Measurements from ENCODE around the gene XIAP.

Gene XIAP

GRCh38 chrX:123851079-123851478 lies 8.8 kb upstream of the XIAP start:
- Histone ChIP-seq H3K9ac (ENCODE audit: low read length) (no peak overlapping the region), H2AFZ (ENCODE audit: low read length) (no peak overlapping the region), H3F3A (ENCODE audit: insufficient read depth, low read length) (no peaks in the 10 kb centered on the region), H3K4me1 (ENCODE audit: low read length) (no peaks in the 10 kb centered on the region), H3K4me2 (ENCODE audit: low read depth, low read length) (no peak overlapping the region), H3K79me2 (ENCODE audit: low read length) (no peaks in the 10 kb centered on the region), H3K27me3 (replicated peaks; ENCODE audit: insufficient read depth, low read length) (no peaks in the 10 kb centered on the region), H3K36me3 (replicated peaks; ENCODE audit: insufficient read depth, low read length) (no peaks in the 10 kb centered on the region), H3K9me2 (replicated peaks; ENCODE audit: insufficient read depth, low read length) (no peaks in the 10 kb centered on the region), H4K20me1 (ENCODE audit: insufficient read depth, low read length) (no peaks in the 10 kb centered on the region), H3K4me3 (ENCODE audit: low read length) (no peak overlapping the region), H3K27ac (ENCODE audit: low read length) (no peak overlapping the region), H3K9me3 (replicated peaks; ENCODE audit: insufficient read depth, low read length) (no peaks in the 10 kb centered on the region)
- TF ChIP-seq EZH2 (optimal IDR thresholded peaks at IDR 0.05; ENCODE audit: low read depth, low read length) (no peak), EZH2phosphoT487 (IDR thresholded peaks at IDR 0.05; ENCODE audit: low read length) (no peak), CTCF (IDR thresholded peaks at IDR 0.05; ENCODE audit: low read length) (no peak)
- DNase-seq, result no peak

- Histone ChIP-seq H3K4me1 (ENCODE audit: low read length) (no peaks in the 10 kb centered on the region), H3K4me2 (ENCODE audit: low read depth, low read length) (no peak overlapping the region), H4K20me1 (ENCODE audit: insufficient read depth, low read length) (no peaks in the 10 kb centered on the region), H3K9me2 (replicated peaks; ENCODE audit: insufficient read depth, low read length) (no peaks in the 10 kb centered on the region), H3K9me3 (replicated peaks; ENCODE audit: insufficient read depth, low read length) (no peaks in the 10 kb centered on the region), H2AFZ (ENCODE audit: low read length) (no peak overlapping the region), H3K27ac (ENCODE audit: low read length) (no peak overlapping the region), H3F3A (ENCODE audit: insufficient read depth, low read length) (no peaks in the 10 kb centered on the region), H3K9ac (ENCODE audit: low read length) (no peak overlapping the region), H3K36me3 (replicated peaks; ENCODE audit: insufficient read depth, low read length) (no peaks in the 10 kb centered on the region), H3K4me3 (ENCODE audit: low read length) (no peak overlapping the region), H3K27me3 (replicated peaks; ENCODE audit: insufficient read depth, low read length) (no peaks in the 10 kb centered on the region), H3K79me2 (ENCODE audit: low read length) (no peaks in the 10 kb centered on the region)
- no peak for DNase-seq
- no peak for TF ChIP-seq EZH2phosphoT487 (IDR thresholded peaks at IDR 0.05; ENCODE audit: low read length)
- no peak for TF ChIP-seq CTCF (IDR thresholded peaks at IDR 0.05; ENCODE audit: low read length)
- TF ChIP-seq EZH2 (optimal IDR thresholded peaks at IDR 0.05; ENCODE audit: low read depth, low read length), result no peak
Observed at GRCh38 chrX:123854329-123854728, 5.5 kb upstream of the XIAP start.

GRCh38 chrX:123859409-123859845 lies 426 bp upstream of the XIAP start:
- H4K20me1 ChIP-seq (ENCODE audit: insufficient read depth, low read length), result no peaks in the 10 kb centered on the region
- H3F3A ChIP-seq (ENCODE audit: insufficient read depth, low read length), result peaks cover 7% of the 10 kb centered on the region; the same call in 1 of the 2 replicates
- H3K9me2 ChIP-seq (replicated peaks; ENCODE audit: insufficient read depth, low read length), result no peaks in the 10 kb centered on the region
- peak overlapping the region; percentile 66 for H3K4me2 ChIP-seq (ENCODE audit: low read depth, low read length)
- no peaks in the 10 kb centered on the region for H3K9me3 ChIP-seq (replicated peaks; ENCODE audit: insufficient read depth, low read length)
- H2AFZ ChIP-seq (ENCODE audit: low read length), result peak overlapping the region; percentile 72
- no peaks in the 10 kb centered on the region for H3K27me3 ChIP-seq (replicated peaks; ENCODE audit: insufficient read depth, low read length)
- DNase-seq, result no peak
- H3K27ac ChIP-seq (ENCODE audit: low read length), result peak overlapping the region; percentile 98; the same call in 1 of the 2 replicates
- H3K79me2 ChIP-seq (ENCODE audit: low read length), result peaks cover 36% of the 10 kb centered on the region
- H3K36me3 ChIP-seq (replicated peaks; ENCODE audit: insufficient read depth, low read length), result no peaks in the 10 kb centered on the region
- H3K4me3 ChIP-seq (ENCODE audit: low read length), result peak overlapping the region; percentile 75
- no peaks in the 10 kb centered on the region; the same call in 1 of the 2 replicates for H3K4me1 ChIP-seq (ENCODE audit: low read length)
- TF ChIP-seq EZH2phosphoT487 (IDR thresholded peaks at IDR 0.05; ENCODE audit: low read length), result no peak
- no peak for TF ChIP-seq EZH2 (optimal IDR thresholded peaks at IDR 0.05; ENCODE audit: low read depth, low read length)
- no peak for TF ChIP-seq CTCF (IDR thresholded peaks at IDR 0.05; ENCODE audit: low read length)
- H3K9ac ChIP-seq (ENCODE audit: low read length), result peak overlapping the region; percentile 95
